Measurements from ENCODE around the gene RAP1A.

RAP1A gene

GRCh38 chr1:111649227-111649626 is 29.6 kb downstream of the RAP1A start:
- Histone ChIP-seq H3K27ac (no peak overlapping the region), H3K36me3 (no peaks in the 10 kb centered on the region), H3K27me3 (no peaks in the 10 kb centered on the region), H3K4me3 (no peak overlapping the region), H3K9me3 (no peaks in the 10 kb centered on the region), H3K4me1 (peaks cover 4 to 65% (median 13%) of the 10 kb centered on the region in 4 donors)
- TF ChIP-seq CTCF (IDR thresholded peaks at IDR 0.05), result no peak
- DNase-seq, result no peak
- intact Hi-C loops (cut with DNase I; ENCODE audit: low total_unique reads), result no loop called here

- H3K27me3 ChIP-seq, result no peaks in the 10 kb centered on the region
- H3K27ac ChIP-seq, result no peak overlapping the region
- peaks cover 4 to 65% (median 11%) of the 10 kb centered on the region in 4 donors for H3K4me1 ChIP-seq
- TF ChIP-seq CTCF (IDR thresholded peaks at IDR 0.05), result no peak
- no peaks in the 10 kb centered on the region for H3K36me3 ChIP-seq
- no peaks in the 10 kb centered on the region for H3K9me3 ChIP-seq
- no peak overlapping the region for H3K4me3 ChIP-seq
- intact Hi-C loops (cut with DNase I; ENCODE audit: low total_unique reads), result no loop called here
- no peak for DNase-seq
Measured at GRCh38 chr1:111649648-111650047, 30.1 kb downstream of the RAP1A start.

GRCh38 chr1:111653709-111654108 is 34.1 kb downstream of the RAP1A start:
- Histone ChIP-seq H3K27me3 (no peaks in the 10 kb centered on the region), H3K4me1 (peaks cover 4 to 68% (median 12%) of the 10 kb centered on the region in 4 donors), H3K4me3 (no peak overlapping the region), H3K9me3 (no peaks in the 10 kb centered on the region), H3K27ac (peak overlapping the region; percentile 6 to 24), H3K36me3 (no peaks in the 10 kb centered on the region)
- DNase-seq, result no peak
- TF ChIP-seq CTCF (IDR thresholded peaks at IDR 0.05), result no peak
- intact Hi-C loops (cut with DNase I; ENCODE audit: low total_unique reads), result no loop called here

GRCh38 chr1:111654839-111655238 is 35.2 kb downstream of the RAP1A start:
- H3K36me3 ChIP-seq, result no peaks in the 10 kb centered on the region
- H3K27me3 ChIP-seq, result no peaks in the 10 kb centered on the region
- no peak overlapping the region for H3K4me3 ChIP-seq
- H3K27ac ChIP-seq, result peak overlapping the region in 1 of 2 donors; percentile 30
- H3K9me3 ChIP-seq, result no peaks in the 10 kb centered on the region
- H3K4me1 ChIP-seq, result peaks cover 0 to 72% (median 12%) of the 10 kb centered on the region in 4 donors
- intact Hi-C loops (cut with DNase I; ENCODE audit: low total_unique reads), result no loop called here
- DNase-seq, result no peak
- no peak for TF ChIP-seq CTCF (IDR thresholded peaks at IDR 0.05)

- no peaks in the 10 kb centered on the region for H3K36me3 ChIP-seq
- no peaks in the 10 kb centered on the region for H3K9me3 ChIP-seq
- peak in 1 of 2 donors; percentile 48 for DNase-seq
- peak; percentile 58 to 74 for TF ChIP-seq CTCF (IDR thresholded peaks at IDR 0.05)
- intact Hi-C loops (cut with DNase I; ENCODE audit: low total_unique reads), result loop anchor here (2.0 kb wide), 1 partner anchor 148 kb away; no protein-coding TSS in a partner anchor
- H3K4me1 ChIP-seq, result peaks cover 0 to 87% (median 25%) of the 10 kb centered on the region in 4 donors
- no peak overlapping the region for H3K4me3 ChIP-seq
- no peaks in the 10 kb centered on the region for H3K27me3 ChIP-seq
- peak overlapping the region; percentile 26 to 36 for H3K27ac ChIP-seq
Measured at GRCh38 chr1:111656086-111657017, 36.8 kb downstream of the RAP1A start.

Measured in tibial artery (tissue), 4 donors.